ENCODE measurements around the gene NHEJ1. TPM values are rescaled to one million over a fixed set of nuclear protein-coding genes. Genes with fewer than 3 reads are reported as not detected.
A peak's percentile ranks its signal among the peaks of the same experiment; 100 is the strongest.

Gene NHEJ1
- total RNA-seq, 1 donor from 2014 or later, result 13.1 TPM

- H3K4me3 ChIP-seq (ENCODE audit: low read depth, low read length), result no peak overlapping the region
- TF ChIP-seq CTCF (conservative IDR thresholded peaks at IDR 0.05; ENCODE audit: low read depth, low read length), result no peak
- no peak for DNase-seq (ENCODE audit: low read depth)
Observed at GRCh38 chr2:219163156-219163555, 2.5 kb upstream of the NHEJ1 start.

- H3K4me3 ChIP-seq (ENCODE audit: low read depth, low read length), result peak overlapping the region; percentile 77
- no peak for TF ChIP-seq CTCF (conservative IDR thresholded peaks at IDR 0.05; ENCODE audit: low read depth, low read length)
- DNase-seq (ENCODE audit: low read depth), result no peak
Observed at GRCh38 chr2:219161097-219161496, 482 bp upstream of the NHEJ1 start.

GRCh38 chr2:219159771-219160185, 837 bp downstream of the NHEJ1 start:
- H3K4me3 ChIP-seq (ENCODE audit: low read depth, low read length), result peak overlapping the region; percentile 77
- no peak for TF ChIP-seq CTCF (conservative IDR thresholded peaks at IDR 0.05; ENCODE audit: low read depth, low read length)
- DNase-seq (ENCODE audit: low read depth), result no peak

- TF ChIP-seq CTCF (conservative IDR thresholded peaks at IDR 0.05; ENCODE audit: low read depth, low read length), result no peak
- no peak for DNase-seq (ENCODE audit: low read depth)
- no peak overlapping the region for H3K4me3 ChIP-seq (ENCODE audit: low read depth, low read length)
Observed at GRCh38 chr2:219158586-219158985, 2.0 kb downstream of the NHEJ1 start.

- no peak for TF ChIP-seq CTCF (conservative IDR thresholded peaks at IDR 0.05; ENCODE audit: low read depth, low read length)
- no peak for DNase-seq (ENCODE audit: low read depth)
- H3K4me3 ChIP-seq (ENCODE audit: low read depth, low read length), result no peak overlapping the region
Observed at GRCh38 chr2:219158025-219158424, 2.6 kb downstream of the NHEJ1 start.

- TF ChIP-seq CTCF (conservative IDR thresholded peaks at IDR 0.05; ENCODE audit: low read depth, low read length), result no peak
- H3K4me3 ChIP-seq (ENCODE audit: low read depth, low read length), result no peak overlapping the region
- no peak for DNase-seq (ENCODE audit: low read depth)
Observed at GRCh38 chr2:219157396-219157795, 3.2 kb downstream of the NHEJ1 start.

- no peak overlapping the region for H3K4me3 ChIP-seq (ENCODE audit: low read depth, low read length)
- TF ChIP-seq CTCF (conservative IDR thresholded peaks at IDR 0.05; ENCODE audit: low read depth, low read length), result peak; percentile 58
- no peak for DNase-seq (ENCODE audit: low read depth)
Observed at GRCh38 chr2:219155054-219155644, 5.5 kb downstream of the NHEJ1 start.

All from epithelial cell of proximal tubule (primary cell).